H1 (cell line): ENCODE measurements around the gene HIVEP2. TPM values are rescaled to one million over a fixed set of nuclear protein-coding genes. Genes with fewer than 3 reads are reported as not detected.

Source experiments
- CTCF ChIA-PET: fragments of 300-600 bp; sonication (Branson Sonifier 250); formaldehyde crosslinking; loops from one replicate; lab custom pipeline; 2021; ENCODE audit not compliant: partially characterized antibody; lab: Charles Lee
- POLR2A ChIA-PET: fragments of 300-600 bp; sonication (Branson Sonifier 250); formaldehyde crosslinking; loops from one replicate; lab custom pipeline; 2021; ENCODE audit warnings: inconsistent platforms; ENCODE audit not compliant: partially characterized antibody; lab: Charles Lee
- DNase-seq, 2 experiments: peaks; one replicate each; pipeline versions ENCODE4 v3.0.0 to v3.0.0-alpha.2; 2010 to 2022; ENCODE audit warnings: low spot score in 2 of 2, low read depth in 1 of 2, mixed read lengths in 1 of 2
- FAIRE-seq: peaks from 2 replicates; lab custom pipeline; 2011; peaks lifted over from hg19 to GRCh38; lab: Jason Lieb, UNC
- H2AFZ ChIP-seq: 2 replicates; pipeline ENCODE4 v1.8.1; 2012; ENCODE audit warnings: low read length, inconsistent platforms
- H2AK5ac ChIP-seq: 2 replicates; pipeline ENCODE4 v1.6.1; 2013; ENCODE audit warnings: low read depth, low read length
- H2BK120ac ChIP-seq: replicated peaks from 2 replicates; pipeline ENCODE3; 2013; ENCODE audit warnings: low read depth, low read length, inconsistent platforms
- H2BK12ac ChIP-seq: 2 replicates; pipeline ENCODE4 v1.6.1; 2013; ENCODE audit warnings: low read depth, low read length
- H2BK15ac ChIP-seq: 2 replicates; pipeline ENCODE4 v1.6.1; 2013; ENCODE audit warnings: low read length
- H2BK20ac ChIP-seq: 2 replicates; pipeline ENCODE4 v1.6.1; 2013; ENCODE audit warnings: low read length
- H2BK5ac ChIP-seq: 2 replicates; pipeline ENCODE4 v1.6.1; 2013; ENCODE audit warnings: low read depth, low read length
- H3K14ac ChIP-seq: 2 replicates; pipeline ENCODE4 v1.6.1; 2013; ENCODE audit warnings: inconsistent platforms; ENCODE audit not compliant: insufficient read length
- H3K18ac ChIP-seq: 2 replicates; pipeline ENCODE4 v1.6.1; 2013; ENCODE audit warnings: low read length; ENCODE audit errors: extremely low read depth
- H3K23ac ChIP-seq: 2 replicates; pipeline ENCODE4 v1.6.1; 2013; ENCODE audit warnings: inconsistent platforms; ENCODE audit not compliant: insufficient read length
- H3K23me2 ChIP-seq: 2 replicates; pipeline ENCODE4 v1.6.1; 2013; ENCODE audit warnings: low read depth, low read length
- H3K27ac ChIP-seq: 2 replicates; pipeline ENCODE4 v1.6.1; 2011; ENCODE audit warnings: low read depth, low read length, inconsistent platforms
- H3K27me3 ChIP-seq, 4 experiments: replicated peaks in 1 of 4; 1 replicate in 1 of 4; 2 replicates in 3 of 4; pipeline versions ENCODE4 v1.6.1 to v1.8.1; 2011 to 2013; ENCODE audit warnings: low read length in 3 of 4, mild to moderate bottlenecking in 3 of 4, inconsistent platforms in 2 of 4, mixed read lengths in 2 of 4, moderate library complexity in 1 of 4; ENCODE audit not compliant: control insufficient read depth in 3 of 4, insufficient read depth in 3 of 4; ENCODE audit errors: extremely low read depth in 1 of 4
- H3K36me3 ChIP-seq, 4 experiments: 2 replicates each; pipeline versions ENCODE4 v1.6.1 to v1.8.1; 2011 to 2013; ENCODE audit warnings: mild to moderate bottlenecking in 4 of 4, low read length in 3 of 4, moderate library complexity in 2 of 4, control low read depth in 1 of 4, inconsistent platforms in 1 of 4; ENCODE audit not compliant: insufficient read depth in 4 of 4, control insufficient read depth in 2 of 4
- H3K4ac ChIP-seq: replicated peaks from 2 replicates; pipeline ENCODE3; 2013; ENCODE audit warnings: low read length, low read depth, mixed read lengths, inconsistent platforms; ENCODE audit not compliant: insufficient read length
- H3K4me1 ChIP-seq, 4 experiments: replicated peaks in 1 of 4; 1 replicate in 1 of 4; 2 replicates in 3 of 4; pipeline versions ENCODE4 v1.6.1 to v1.8.1; 2011 to 2013; ENCODE audit warnings: low read length in 3 of 4, inconsistent platforms in 2 of 4, mixed read lengths in 1 of 4; ENCODE audit not compliant: insufficient read depth in 4 of 4, control insufficient read depth in 3 of 4
- H3K4me2 ChIP-seq, 2 experiments: 2 replicates each; pipeline versions ENCODE4 v1.6.1 to v1.8.1; 2011 to 2013; ENCODE audit warnings: low read depth in 2 of 2, low read length in 2 of 2, control low read depth in 1 of 2, inconsistent platforms in 1 of 2, mild to moderate bottlenecking in 1 of 2; ENCODE audit not compliant: insufficient read depth in 1 of 2
- H3K4me3 ChIP-seq, 4 experiments: fragments of 200-600, 300-600 bp in 1 of 4; sonication (generic), shearing (Covaris generic), sonication (Bioruptor Twin) in 1 of 4; 2 replicates each; pipeline versions ENCODE4 v1.5.1 to v1.8.1; 2011 to 2016; ENCODE audit warnings: low read length in 4 of 4, low read depth in 3 of 4, control low read depth in 2 of 4, inconsistent platforms in 2 of 4, mild to moderate bottlenecking in 2 of 4, mixed read lengths in 1 of 4, moderate library complexity in 1 of 4; ENCODE audit not compliant: insufficient read depth in 2 of 4; ENCODE audit errors: extremely low read depth in 1 of 4
- H3K56ac ChIP-seq: replicated peaks from 2 replicates; pipeline ENCODE3; 2013; ENCODE audit warnings: low read depth, mild to moderate bottlenecking, mixed read lengths, low read length, inconsistent platforms; ENCODE audit not compliant: insufficient read length
- H3K79me1 ChIP-seq: 2 replicates; pipeline ENCODE4 v1.6.1; 2013; ENCODE audit warnings: low read depth, low read length, control low read depth
- H3K79me2 ChIP-seq, 2 experiments: 2 replicates each; pipeline versions ENCODE4 v1.6.1 to v1.8.1; 2012 to 2013; ENCODE audit warnings: low read length in 2 of 2, mild to moderate bottlenecking in 2 of 2, inconsistent platforms in 1 of 2; ENCODE audit not compliant: insufficient read depth in 2 of 2, control insufficient read depth in 1 of 2
- H3K9ac ChIP-seq, 4 experiments: replicated peaks in 1 of 4; 1 replicate in 1 of 4; 2 replicates in 3 of 4; pipeline versions ENCODE4 v1.6.1 to v1.8.1; 2011 to 2013; ENCODE audit warnings: low read depth in 3 of 4, low read length in 3 of 4, control low read depth in 2 of 4, mild to moderate bottlenecking in 2 of 4, moderate library complexity in 2 of 4, inconsistent platforms in 1 of 4; ENCODE audit errors: extremely low read depth in 1 of 4
- H3K9me3 ChIP-seq, 2 experiments: 2 replicates each; pipeline versions ENCODE4 v1.6.1 to v1.8.1; 2012 to 2013; ENCODE audit warnings: mild to moderate bottlenecking in 2 of 2, moderate library complexity in 2 of 2, control low read depth in 1 of 2, inconsistent platforms in 1 of 2, low read depth in 1 of 2, low read length in 1 of 2, mixed read lengths in 1 of 2; ENCODE audit not compliant: insufficient read depth in 2 of 2
- H4K20me1 ChIP-seq, 2 experiments: replicated peaks in 1 of 2; 2 replicates each; pipeline versions ENCODE3 to v1.8.1; 2011 to 2013; ENCODE audit warnings: inconsistent platforms in 2 of 2, low read length in 2 of 2, mild to moderate bottlenecking in 1 of 2; ENCODE audit not compliant: insufficient read depth in 2 of 2, control insufficient read depth in 1 of 2
- H4K5ac ChIP-seq: 2 replicates; pipeline ENCODE4 v1.6.1; 2013; ENCODE audit warnings: low read length, low read depth, mixed read lengths, inconsistent platforms; ENCODE audit not compliant: insufficient read length
- H4K8ac ChIP-seq: 2 replicates; pipeline ENCODE4 v1.8.0; 2013; ENCODE audit warnings: mild to moderate bottlenecking, moderate library complexity, low read length, inconsistent platforms; ENCODE audit not compliant: insufficient read depth; ENCODE audit errors: extremely low read depth
- H4K91ac ChIP-seq: replicated peaks from 2 replicates; pipeline ENCODE3; 2013; ENCODE audit warnings: low read length, mixed read lengths, inconsistent platforms; ENCODE audit not compliant: insufficient read length
- CTBP2 ChIP-seq: IDR thresholded peaks from 2 replicates; pipeline ENCODE4 v1.7.0; 2011; ENCODE audit warnings: borderline replicate concordance, mild to moderate bottlenecking, moderate library complexity, mixed read lengths, low read length; ENCODE audit not compliant: insufficient read depth, insufficient read length
- FOSL1 ChIP-seq: IDR thresholded peaks from 2 replicates; pipeline ENCODE4 v1.6.1; 2011; ENCODE audit warnings: mild to moderate bottlenecking, low read depth, low read length, moderate library complexity; ENCODE audit not compliant: insufficient read depth
- WGBS, 2 experiments: shearing (Covaris generic) in 1 of 2; methylation state at CpG; one replicate each; pipeline versions ENCODE4 v1.1.6 to v1.1.7; 2013 to 2015; ENCODE audit warnings: low lambda C conversion rate in 2 of 2, mixed read lengths in 2 of 2, inconsistent platforms in 1 of 2, low coverage in 1 of 2, missing lambda C conversion rate in 1 of 2; ENCODE audit not compliant: insufficient replicate concordance in 2 of 2, insufficient coverage in 1 of 2, insufficient read length in 1 of 2; ENCODE audit errors: extremely low coverage in 1 of 2, missing lambda C conversion rate in 1 of 2; 5-methylcytosine and 5-hydroxymethylcytosine counted together
- polyA plus RNA-seq, 7 experiments: library from polyadenylated mRNA; depleted of rRNA in 3 of 7; stranded (reverse) in 5 of 7; unstranded in 2 of 7; fragments of >200 nt in 5 of 7; fragments of 200-250 nt in 2 of 7; gene quantifications; 1 replicate in 5 of 7; 2 replicates in 1 of 7; 4 replicates in 1 of 7; pipeline versions ENCODE4 v1.2.1 to v1.2.3, GENCODE V29; 2011 to 2013; ENCODE audit warnings: missing spikeins in 2 of 7, mixed read lengths in 2 of 7
- total RNA-seq: library from RNA; stranded (reverse); fragmentation: NEBNext Ultra II Directional; extraction: Animal tissue kit (Norgen Biotek cat#: 25700); gene quantifications from 2 replicates; pipeline ENCODE4 v1.2.1, GENCODE V29; 2021
- TF ChIP-seq, protein P1 (sequence below): IDR thresholded peaks from 2 replicates; pipeline ENCODE4 v1.6.1; 2012; ENCODE audit warnings: inconsistent platforms

HIVEP2 gene
- total and polyA plus RNA-seq, 2 of the 8 experiments (the other 6 are each of a cell fraction or from before 2014, with no cell fraction given), result 2.2 to 6.1 TPM

DNA sequence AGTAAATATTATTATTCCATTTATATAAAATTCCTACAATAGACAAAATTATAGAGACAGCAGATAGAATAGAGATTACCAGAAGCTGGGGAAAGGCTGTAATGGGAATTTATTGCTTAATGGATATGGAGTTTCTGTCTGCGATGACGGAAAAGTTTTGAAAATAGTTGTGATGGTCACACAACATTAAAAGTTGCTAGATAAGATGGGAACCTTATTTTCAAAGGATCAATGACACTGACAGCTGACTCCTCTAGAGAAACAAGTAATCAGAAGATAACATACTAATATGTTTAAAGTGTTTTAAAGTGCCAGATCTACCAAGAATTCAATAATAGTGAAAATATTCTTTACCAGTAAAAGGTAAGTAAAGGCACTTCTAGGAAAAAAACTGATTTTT, 236.3 kb downstream of the HIVEP2 start:
- no peak for FAIRE-seq

More for the DNA sequence above, 236.3 kb downstream of the HIVEP2 start:
- Histone ChIP-seq H3K9ac (no peak overlapping the region), H2BK20ac (no peak overlapping the region), H2AFZ (no peak overlapping the region), H3K36me3 (no peaks in the 10 kb centered on the region), H3K4me1 (no peaks in the 10 kb centered on the region), H3K14ac (no peak overlapping the region), H3K79me1 (no peaks in the 10 kb centered on the region), H4K8ac (no peak overlapping the region), H2AK5ac (no peak overlapping the region), H2BK12ac (no peak overlapping the region), H3K27ac (no peak overlapping the region), H3K4me2 (no peak overlapping the region), H3K18ac (no peak overlapping the region), H4K5ac (no peak overlapping the region), H2BK5ac (no peak overlapping the region), H3K23ac (no peak overlapping the region), H3K79me2 (no peaks in the 10 kb centered on the region), H3K23me2 (no peaks in the 10 kb centered on the region), H3K4ac (no peak overlapping the region), H3K4me3 (no peak overlapping the region), H4K91ac (no peak overlapping the region), H4K20me1 (no peaks in the 10 kb centered on the region), H2BK120ac (no peak overlapping the region), H3K56ac (no peak overlapping the region), H3K27me3 (peaks cover 0 to under 1% (median 0%) of the 10 kb centered on the region in 4 experiments; a peak in 1 of 7 replicates), H2BK15ac (no peak overlapping the region), H3K9me3 (no peaks in the 10 kb centered on the region)
- ChIA-PET CTCF (no interaction called here), POLR2A (no interaction called here)
- DNase-seq, result no peak
- TF ChIP-seq, protein P1, sequence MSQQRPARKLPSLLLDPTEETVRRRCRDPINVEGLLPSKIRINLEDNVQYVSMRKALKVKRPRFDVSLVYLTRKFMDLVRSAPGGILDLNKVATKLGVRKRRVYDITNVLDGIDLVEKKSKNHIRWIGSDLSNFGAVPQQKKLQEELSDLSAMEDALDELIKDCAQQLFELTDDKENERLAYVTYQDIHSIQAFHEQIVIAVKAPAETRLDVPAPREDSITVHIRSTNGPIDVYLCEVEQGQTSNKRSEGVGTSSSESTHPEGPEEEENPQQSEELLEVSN, result no peak
- no peak for TF ChIP-seq FOSL1
- no peak for TF ChIP-seq CTBP2
- 94% methylated on average over 2 of the region's 2 CpGs; no CpG with 5 or more reads in 1 of the 2 experiments for WGBS, 2 experiments
